G401 (cell line): ENCODE measurements around the gene GPC6. TPM values are rescaled to one million over a fixed set of nuclear protein-coding genes. Genes with fewer than 3 reads are reported as not detected.

Source experiments
- DNase-seq: peaks from one replicate; pipeline ENCODE4 v3.0.0-alpha.2; 2015; ENCODE audit warnings: low spot score
- in situ Hi-C: cut with HindIII; loops from 2 replicates; pipeline ENCODE4 v1.10.0; 2016; ENCODE audit warnings: low sequenced_read_pairs, mixed read lengths
- total RNA-seq: library from RNA; depleted of rRNA; stranded (reverse); fragments of >200 nt; shearing (Covaris generic); gene quantifications from 2 replicates; pipeline ENCODE4 v1.2.3, GENCODE V29; 2014

The GPC6 gene
- total RNA-seq, 1 experiment from 2014 or later: 2.1 TPM

DNA sequence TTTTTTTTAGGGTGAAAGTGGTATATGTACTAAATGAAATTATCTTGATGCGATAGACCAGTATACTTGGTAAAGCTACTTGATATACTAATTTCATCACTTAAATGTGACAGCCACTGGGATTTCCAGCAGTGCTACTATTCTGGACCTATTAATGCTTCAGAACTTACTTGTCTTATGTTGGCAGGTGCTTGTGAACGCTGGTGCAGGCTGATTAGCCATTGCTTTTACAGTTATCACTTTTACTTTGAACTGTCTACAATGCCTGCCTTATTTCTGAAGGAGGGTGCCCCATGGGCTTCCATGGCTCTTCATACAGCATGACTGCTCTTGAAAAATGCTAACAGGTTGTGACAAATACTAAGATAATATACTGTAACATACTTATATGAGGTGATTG, 294.7 kb downstream of the GPC6 start:
- in situ Hi-C loops: no loop called here
- no peak for DNase-seq

DNA sequence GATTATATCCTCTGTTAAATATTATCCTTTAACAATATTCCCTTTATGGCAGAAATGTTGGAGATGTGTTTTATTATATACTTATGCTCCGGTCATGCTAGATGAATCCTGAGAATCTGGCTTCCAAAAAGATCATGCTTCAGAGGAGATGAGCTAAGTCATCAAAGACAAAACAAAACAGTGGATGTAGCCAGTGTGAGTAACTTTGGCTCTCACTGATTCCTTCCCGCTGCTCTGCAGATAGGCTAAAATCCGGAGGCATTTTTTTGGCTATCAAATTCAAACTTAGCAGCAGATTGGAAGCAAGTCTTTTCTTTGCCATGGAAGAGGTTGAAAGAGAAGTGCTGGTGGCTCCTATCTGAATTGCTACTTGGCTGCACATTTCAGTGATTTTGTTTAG, 295.9 kb downstream of the GPC6 start:
- in situ Hi-C loops: no loop called here
- no peak for DNase-seq

DNA sequence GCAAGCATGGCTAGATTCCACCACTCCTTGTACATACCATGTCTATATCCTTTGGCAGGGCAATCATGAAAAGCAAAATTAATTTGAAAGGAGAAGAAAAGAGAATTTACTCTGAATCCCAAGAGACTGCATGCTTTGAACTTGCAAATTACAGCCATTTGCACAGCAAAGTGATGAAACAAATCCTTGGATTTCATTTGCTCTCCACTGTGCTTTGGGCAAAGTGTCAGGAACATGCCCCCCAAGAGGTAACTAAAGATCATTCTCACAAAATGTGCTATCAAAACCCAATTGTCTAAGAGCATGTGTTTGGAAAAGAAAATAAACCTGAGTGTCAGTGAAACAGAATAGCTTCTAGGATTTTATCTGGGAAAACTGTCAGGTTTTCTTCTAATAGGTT, 298.5 kb downstream of the GPC6 start:
- in situ Hi-C loops: no loop called here
- DNase-seq: no peak

DNA sequence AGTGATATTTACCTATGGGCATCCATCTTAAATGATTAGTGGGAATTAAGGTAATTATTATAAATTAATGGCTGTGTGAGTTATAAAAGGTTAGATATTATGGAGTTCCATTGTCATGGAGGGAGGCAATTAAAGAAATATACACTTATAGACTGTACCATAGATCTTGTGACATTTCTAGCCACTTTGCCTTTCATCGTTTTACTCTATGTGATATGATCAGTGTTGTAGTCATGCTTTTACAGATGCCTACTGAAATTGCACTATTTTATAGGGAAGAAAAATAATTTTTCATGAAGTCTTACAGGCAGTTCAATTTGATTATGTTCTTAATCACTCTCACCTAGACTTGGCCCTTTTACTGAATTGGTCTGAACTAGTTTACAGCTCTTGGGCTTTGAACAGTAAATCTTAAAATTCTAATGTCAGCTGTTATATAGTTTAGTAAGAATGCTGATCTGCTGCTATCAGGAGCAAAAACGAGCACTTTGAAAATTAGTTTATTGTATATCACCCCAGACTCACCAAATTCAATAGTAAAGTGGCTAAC, 301.2 kb downstream of the GPC6 start:
- in situ Hi-C loops: no loop called here
- no peak for DNase-seq

DNA sequence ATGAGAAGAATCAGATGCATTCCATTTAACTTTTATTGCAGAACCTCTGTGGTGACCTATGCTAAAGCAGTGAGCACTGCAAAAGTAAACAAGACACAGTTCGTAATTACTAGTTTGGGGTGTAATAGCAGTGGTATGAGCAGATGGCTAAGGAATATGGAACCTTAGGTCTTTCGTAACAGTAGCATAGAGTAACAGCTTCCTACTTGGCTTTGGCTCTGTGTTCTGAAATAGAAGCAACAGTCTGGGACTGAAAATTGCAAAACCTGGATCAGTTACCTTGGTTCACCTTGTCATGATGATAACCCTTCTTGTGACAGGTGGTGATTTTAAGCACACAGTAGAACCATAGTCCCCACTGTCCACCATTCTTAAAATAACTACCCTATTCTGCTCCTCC, 303.4 kb downstream of the GPC6 start:
- in situ Hi-C loops: no loop called here
- no peak for DNase-seq

DNA sequence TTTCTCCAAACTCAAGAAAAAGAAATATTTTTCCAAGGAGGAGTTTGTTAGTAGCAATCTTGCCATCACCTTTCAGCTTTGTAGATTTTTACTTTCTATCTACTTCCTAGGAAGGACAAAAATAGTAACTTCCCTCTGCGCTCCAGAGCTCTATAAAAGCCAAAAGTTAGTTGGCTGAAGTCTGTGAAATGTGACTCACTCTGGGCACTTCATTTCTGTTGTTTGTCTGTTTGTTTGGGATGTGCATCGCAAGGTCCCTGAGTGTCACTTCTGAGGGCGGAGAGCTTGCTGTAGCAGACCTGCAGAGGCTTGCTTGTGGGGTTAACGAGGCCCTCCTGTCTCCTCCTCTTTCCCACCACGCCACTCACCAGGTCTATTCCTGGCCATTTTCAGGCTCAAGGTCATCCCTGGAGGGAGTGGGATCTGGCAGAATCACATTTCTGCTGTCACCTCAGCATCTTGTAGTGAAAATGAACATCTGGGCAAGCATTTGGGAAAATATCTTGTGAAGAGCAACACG, 307.6 kb downstream of the GPC6 start:
- DNase-seq: no peak
- in situ Hi-C loops: no loop called here

DNA sequence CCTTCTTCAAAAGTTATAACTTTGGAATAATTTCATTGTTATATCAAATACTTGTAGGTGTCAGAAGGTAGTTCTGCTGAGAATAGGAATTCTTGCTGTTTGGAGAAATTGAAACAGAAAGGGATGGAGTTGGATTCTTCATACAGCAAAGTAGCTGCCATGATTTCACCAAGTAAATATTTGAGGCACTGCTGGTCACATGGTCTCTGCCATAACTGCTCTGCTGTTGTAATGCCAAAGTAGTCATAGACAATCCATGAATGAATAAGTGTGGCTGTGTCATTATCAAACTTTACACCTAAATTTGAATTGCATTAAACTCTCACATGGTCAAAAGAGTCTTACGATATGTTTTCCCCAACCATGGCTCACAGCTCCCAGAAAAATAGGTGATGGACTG, 308.6 kb downstream of the GPC6 start:
- in situ Hi-C loops: no loop called here

DNA sequence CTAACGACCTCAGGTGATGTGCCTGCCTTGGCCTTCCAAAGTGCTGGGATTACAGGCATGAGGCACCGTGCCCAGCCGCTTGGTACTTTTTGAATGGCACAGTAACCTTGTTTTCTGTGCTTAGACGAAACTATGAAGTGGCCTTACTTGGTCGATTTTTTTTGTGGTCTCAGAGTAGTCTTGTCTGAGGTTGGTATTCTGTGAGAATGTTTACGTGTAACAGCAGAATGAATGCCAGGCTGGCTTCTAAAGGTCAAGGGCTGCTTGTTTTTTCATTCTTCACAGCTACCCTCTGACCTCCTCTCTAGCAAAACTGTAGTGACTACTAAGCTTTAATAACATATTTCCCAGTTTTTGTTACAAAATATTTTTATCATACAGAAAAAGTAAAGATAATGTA, 313.3 kb downstream of the GPC6 start:
- in situ Hi-C loops: no loop called here
- no peak for DNase-seq

More for the DNA sequence above, 308.6 kb downstream of the GPC6 start:
- no peak for DNase-seq

DNA sequence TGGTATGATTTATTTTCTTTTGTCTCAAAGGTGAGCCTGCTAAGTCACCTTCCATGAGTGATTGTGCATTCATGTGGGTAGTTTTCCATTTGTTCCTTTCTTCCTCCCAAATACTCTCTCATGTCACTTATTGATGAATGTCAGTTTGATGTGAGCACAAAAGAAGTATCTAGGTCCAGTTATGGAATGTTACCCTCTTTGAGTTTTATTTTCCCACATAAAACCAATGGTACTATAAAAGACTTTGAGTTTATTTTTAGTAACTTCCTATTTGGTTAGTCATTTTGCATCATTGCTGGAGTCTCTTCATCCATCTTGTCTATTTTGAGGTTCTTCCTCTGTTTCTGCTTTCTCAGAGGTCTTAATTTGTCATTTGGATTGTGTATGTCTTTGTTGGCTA, 321.3 kb downstream of the GPC6 start:
- no peak for DNase-seq
- in situ Hi-C loops: no loop called here

DNA sequence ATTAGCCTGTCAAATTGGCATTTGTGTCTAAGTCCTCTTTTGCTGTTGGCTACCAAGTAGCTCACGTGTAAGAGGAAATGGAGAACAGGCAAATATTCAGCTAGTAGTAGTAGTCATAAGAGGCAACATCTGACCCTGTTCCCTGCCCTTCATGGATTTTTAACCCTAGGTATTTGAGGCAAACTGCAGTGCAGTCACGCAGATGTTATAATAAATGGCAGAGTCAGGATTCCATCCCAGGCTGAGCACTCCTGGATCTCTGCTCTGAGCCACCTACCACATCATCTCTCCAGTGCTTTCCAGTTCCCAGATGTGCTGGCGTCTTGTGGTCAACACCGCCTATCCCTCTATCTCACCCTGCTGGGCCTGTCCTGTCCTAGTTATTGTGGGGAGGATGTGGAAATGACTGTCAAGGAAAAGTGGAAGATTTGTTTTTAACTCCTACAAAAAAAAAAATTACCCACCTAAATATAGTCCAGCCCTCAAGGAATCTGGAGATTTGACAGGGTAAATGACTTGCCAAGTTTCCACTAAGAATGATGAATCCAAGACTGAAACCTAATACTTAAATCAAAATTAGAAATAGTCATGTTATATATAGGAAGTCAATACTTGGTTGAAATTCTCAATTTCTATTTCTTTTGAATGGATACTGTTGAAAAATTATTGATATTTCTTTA, 322.9 kb downstream of the GPC6 start:
- no peak for DNase-seq
- in situ Hi-C loops: no loop called here

DNA sequence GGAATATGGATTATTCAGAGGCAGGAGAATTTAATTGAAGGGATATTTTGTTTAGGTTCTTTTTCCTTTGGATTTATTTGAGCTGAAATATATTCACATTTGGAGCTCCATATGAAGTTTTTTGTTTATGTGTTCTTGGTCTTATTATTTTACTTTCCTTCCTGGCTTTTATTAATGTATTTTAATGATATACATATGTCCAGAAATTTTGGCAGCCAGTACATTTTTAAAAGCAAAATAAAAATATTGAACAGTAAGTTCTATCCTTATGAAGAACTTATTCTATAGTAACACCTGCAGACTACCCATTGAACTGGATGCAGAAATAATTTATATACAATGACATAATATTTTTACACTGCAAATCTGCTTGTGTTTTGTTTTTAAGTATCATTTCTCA, 323.6 kb downstream of the GPC6 start:
- in situ Hi-C loops: no loop called here

DNA sequence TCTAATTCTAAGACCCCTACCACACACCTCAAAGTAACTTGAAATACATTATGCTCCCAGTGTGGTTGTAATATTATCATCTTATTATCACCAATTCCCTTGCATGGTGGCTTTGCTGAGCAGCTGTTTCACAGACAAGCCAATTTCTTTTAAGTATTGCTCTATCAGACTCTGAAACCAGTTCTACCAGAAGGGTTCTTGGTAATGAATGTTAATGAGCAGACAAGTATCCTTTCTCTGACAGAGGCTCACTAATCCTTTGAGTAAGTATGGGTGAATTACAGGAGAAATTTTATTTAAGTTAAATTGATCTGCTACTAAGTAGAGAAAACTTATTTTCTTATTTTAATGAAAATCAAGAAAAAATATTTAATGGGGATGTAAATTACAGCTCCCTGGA, 326.0 kb downstream of the GPC6 start:
- in situ Hi-C loops: no loop called here
- no peak for DNase-seq

More for the DNA sequence above, 323.6 kb downstream of the GPC6 start:
- DNase-seq: no peak

DNA sequence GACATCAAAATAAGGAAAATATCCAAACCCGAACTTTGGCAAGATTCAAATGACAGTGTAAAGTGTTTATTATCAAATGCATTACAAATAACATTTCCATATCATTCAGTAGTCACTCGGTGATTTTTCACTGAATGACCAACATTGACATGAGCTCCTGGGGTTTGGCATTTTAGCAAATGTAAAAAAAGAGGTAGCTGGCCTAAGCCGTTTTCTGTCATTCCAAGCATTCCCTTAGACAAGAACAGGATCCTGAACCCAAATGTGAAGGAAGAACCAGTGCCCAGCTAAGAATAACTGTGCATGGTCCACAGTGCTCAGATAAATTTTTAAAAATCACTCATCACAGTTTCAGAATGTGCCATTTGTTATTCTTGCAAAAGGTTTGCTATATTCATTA, 327.9 kb downstream of the GPC6 start:
- no peak for DNase-seq
- in situ Hi-C loops: no loop called here

DNA sequence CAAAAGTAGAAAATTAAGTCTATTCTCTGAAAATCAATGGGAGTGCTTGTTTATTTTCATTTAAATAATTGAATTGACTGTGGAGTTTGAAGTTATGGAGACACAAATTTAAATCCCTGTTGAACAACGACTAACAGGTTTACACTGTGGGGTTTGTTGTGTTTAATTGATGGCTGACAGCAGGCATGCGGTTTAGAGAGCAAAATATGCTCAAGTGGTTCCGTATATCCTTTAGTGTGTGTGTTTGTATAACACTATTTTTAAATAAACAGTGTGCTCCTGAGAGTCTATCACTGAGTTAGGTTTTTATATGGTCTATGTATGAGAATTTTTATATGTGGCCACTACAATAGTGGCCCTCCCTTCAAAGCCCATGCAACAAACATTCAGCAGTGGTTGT, 332.0 kb downstream of the GPC6 start:
- in situ Hi-C loops: no loop called here

DNA sequence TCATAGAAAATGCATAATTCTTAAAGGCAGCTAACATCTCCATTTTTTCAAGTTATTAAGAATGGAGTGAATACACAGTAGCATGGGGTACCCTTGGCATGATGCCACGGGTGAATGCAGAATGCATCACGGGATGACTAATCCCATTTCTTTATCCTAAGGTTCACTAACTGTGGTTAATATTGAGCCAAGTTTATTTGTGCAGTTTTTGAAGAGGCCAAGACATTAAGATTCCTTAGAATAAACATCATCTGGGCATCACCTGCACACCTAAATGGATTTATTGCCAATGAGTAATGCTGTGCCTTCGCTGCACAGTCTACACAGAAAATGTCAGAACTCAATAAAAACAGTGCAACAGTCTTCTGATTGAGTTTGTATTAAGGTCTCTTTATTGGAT, 333.1 kb downstream of the GPC6 start:
- in situ Hi-C loops: no loop called here
- no peak for DNase-seq

More for the DNA sequence above, 332.0 kb downstream of the GPC6 start:
- no peak for DNase-seq

DNA sequence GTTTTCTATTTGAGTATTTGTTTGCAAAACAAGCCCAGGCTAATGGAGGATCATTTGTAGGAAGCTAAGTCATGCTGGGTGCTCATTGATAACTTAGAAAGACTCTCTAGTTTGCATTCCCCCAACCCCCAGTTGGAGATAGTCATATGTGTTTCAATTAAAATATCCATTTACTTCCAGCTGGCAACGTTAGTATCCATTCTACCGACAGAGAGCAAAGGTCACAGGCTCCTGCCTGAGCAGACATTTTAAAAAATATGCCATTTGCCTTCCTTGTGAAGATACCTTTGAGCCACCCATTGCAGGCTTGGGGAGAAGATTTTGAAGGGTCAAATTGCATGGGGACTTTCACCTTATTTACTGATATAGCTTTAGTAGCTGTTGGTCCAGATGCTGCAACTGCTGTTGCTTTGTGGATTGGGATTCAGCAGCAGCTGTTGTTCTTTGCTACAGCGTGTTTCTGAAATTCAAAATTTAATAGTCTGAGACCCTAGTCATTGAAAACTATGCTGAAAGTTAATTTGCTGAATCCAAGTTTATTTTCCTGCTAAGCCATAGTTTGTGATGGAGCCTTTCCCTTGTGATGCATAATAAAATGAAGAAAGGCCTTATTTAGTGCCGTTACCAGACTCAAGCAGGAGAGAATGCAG, 335.1 kb downstream of the GPC6 start:
- in situ Hi-C loops: no loop called here
- DNase-seq: no peak

DNA sequence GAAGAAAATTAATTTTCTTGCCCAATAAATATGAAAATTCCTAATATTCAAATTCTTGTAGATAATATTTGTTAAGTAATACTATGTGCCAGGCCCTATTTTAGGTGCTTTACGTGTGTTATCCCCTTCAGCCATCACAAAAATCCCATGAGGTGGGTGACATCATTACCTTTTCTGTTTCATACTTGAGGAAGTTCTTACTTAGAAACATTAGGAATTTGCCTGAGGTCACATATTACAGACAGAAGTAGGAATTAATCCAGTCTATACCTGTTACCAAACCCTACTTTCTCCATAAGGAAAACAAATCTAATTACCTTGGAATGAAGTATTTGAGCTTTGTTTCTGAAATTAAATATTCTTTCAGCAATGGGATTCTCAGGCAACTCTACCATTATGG, 336.1 kb downstream of the GPC6 start:
- no peak for DNase-seq
- in situ Hi-C loops: no loop called here

DNA sequence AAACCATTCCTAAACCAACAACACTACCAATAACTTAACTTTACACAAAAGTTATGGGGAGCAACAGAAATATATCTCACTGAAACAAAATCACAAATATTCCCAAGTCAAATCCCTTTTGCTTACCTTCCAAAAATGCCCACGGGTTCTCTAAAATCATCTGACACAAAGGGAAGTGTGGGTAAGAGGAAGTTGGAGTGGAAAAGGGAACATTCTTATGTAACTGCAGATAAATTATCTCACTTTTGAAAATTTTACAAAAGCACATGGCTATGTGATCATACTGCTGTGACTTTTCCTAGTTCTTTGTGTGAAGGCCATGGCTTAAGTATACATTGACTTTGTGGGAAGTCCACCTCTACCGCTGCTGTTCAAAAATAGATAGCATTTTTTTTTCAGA, 350.5 kb downstream of the GPC6 start:
- in situ Hi-C loops: no loop called here
- no peak for DNase-seq

DNA sequence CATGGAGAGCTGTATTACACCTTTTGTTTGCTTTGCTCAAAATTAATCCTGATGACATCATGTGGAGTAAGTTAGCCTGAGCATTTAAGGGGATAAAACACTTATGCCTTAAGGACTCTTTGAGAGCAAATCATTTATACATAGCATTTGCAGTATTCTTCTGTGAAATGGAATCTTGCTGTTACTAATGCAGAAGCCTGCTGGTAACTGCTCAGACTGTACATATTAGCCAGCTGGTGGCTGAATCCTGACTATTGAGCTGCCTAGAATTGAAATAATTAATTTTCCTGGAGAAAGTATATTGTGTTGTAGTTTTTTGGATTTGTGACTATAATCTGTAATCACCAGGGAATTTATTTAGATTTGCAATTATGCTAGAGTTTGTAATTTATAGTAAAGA, 363.2 kb downstream of the GPC6 start:
- in situ Hi-C loops: no loop called here
- no peak for DNase-seq

DNA sequence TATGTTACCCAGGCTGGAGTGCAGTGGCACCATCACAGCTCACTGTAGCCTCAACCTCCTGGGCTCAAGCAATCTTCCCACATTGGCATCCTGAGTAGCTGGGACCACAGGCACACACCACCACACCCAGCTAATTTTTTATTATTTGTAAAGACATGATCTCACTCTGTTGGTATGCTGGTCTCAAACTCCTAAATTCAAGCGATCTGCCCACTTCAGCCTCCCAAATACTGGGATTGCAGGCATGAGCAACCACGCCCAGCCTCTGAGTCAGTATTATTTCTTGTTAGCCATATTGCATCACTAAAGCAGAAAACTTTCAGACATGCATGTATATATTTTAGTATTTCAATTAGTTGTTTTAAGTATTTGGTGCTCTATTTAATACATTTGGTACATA, 376.4 kb downstream of the GPC6 start:
- no peak for DNase-seq
- in situ Hi-C loops: no loop called here

DNA sequence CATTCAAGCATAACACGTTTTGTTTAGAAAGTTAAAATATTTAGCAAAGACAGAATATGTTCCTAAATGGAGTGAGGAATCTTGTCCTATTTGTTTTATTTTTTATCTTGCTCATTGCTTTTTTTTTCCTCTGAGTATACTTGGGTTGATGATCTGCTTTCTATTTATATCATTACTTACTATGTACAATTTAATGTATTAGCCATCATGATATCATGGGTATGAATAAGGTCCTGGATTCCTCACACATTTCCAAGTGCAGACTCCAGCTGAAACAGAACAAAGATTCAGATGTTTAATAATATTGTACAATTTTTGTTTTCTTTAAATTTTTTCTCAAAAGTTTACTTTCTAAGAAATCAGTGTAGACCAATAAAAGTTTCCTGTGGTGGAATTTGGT, 388.2 kb downstream of the GPC6 start:
- DNase-seq: no peak
- in situ Hi-C loops: no loop called here
